ENCODE measurements around the gene TAOK2.

- TF ChIP-seq ELK1 (IDR thresholded peaks at IDR 0.05; ENCODE audit: borderline replicate concordance, low read depth, low read length) (no peak), CTCF (conservative IDR thresholded peaks at IDR 0.05; ENCODE audit: low read depth, low read length) (no peak), MXI1 (IDR thresholded peaks at IDR 0.05; ENCODE audit: borderline replicate concordance, low read depth, low read length) (peak; percentile 98), POLR2A (IDR thresholded peaks at IDR 0.05; ENCODE audit: low read depth, low read length) (no peak)
These were observed 21.7 kb downstream of the TAOK2 start, which contains the start of gene HIRIP3 for GRCh38 chr16:29995324-29995910.
